Pancreas (tissue), 10 donors: ENCODE results near the gene BTBD8. TPM values are rescaled to one million over a fixed set of nuclear protein-coding genes. Genes with fewer than 3 reads are reported as not detected.

Source experiments
- ATAC-seq, 4 donors: fragments of 200-7000 bp; cut with Tn5 transposase; one replicate each; pipeline versions ENCODE4 v1.8.0 to v1.9.1; 2020; ENCODE audit warnings: mild to moderate bottlenecking in 4 of 4, moderate library complexity in 4 of 4
- DNase-seq, 6 donors: peaks; one replicate each; pipeline ENCODE4 v3.0.0-alpha.2; 2020
- FAIRE-seq: peaks from 2 replicates; lab custom pipeline; 2012; peaks lifted over from hg19 to GRCh38; lab: Jason Lieb, UNC
- H3K27ac ChIP-seq, 4 donors: fragments of 200-600 bp; sonication (generic); 1 replicate in 3 of 4; 2 replicates in 1 of 4; pipeline versions ENCODE4 v1.5.0 to v1.8.0; 2020
- H3K27me3 ChIP-seq, 4 donors: fragments of 200-600 bp; one replicate each; pipeline ENCODE4 v1.8.0; 2021
- H3K36me3 ChIP-seq, 3 donors: fragments of 200-600 bp; sonication (generic) in 1 of 3; one replicate each; pipeline versions ENCODE4 v1.5.0 to v1.8.0; 2020 to 2021
- H3K4me1 ChIP-seq, 3 donors: fragments of 200-600 bp; one replicate each; pipeline ENCODE4 v1.8.0; 2021
- H3K4me3 ChIP-seq, 4 donors: fragments of 200-600 bp; sonication (generic) in 2 of 4; one replicate each; pipeline versions ENCODE4 v1.5.0 to v1.8.0; 2020 to 2021
- H3K9me3 ChIP-seq, 4 donors: fragments of 200-600 bp; one replicate each; pipeline ENCODE4 v1.8.0; 2021
- WGBS, 2 donors: extraction: QIAGEN DNeasy Blood & Tissue Kit; methylation state at CpG; one replicate each; pipeline ENCODE4 v1.1.7; 2013; 5-methylcytosine and 5-hydroxymethylcytosine counted together
- intact Hi-C, 3 donors: fragments of 100-400 bp; cut with DNase I; formaldehyde crosslinking; loops; one replicate each; pipeline versions ENCODE4 v1.11.1 to v1.14.2; 2022
- polyA plus RNA-seq, 2 donors: library from polyadenylated mRNA; stranded (reverse); fragments of 200-250 nt; gene quantifications; one replicate each; pipeline ENCODE4 v1.2.3, GENCODE V29; 2013
- total RNA-seq, 6 donors: library from RNA; stranded (reverse); fragmentation: NEBNext Ultra II Directional in 4 of 6; extraction: Animal tissue kit (Norgen Biotek cat#: 25700) in 4 of 6; gene quantifications; one replicate each; pipeline versions ENCODE4 v1.2.1 to v1.2.4, GENCODE V29; 2021 to 2023
- TF ChIP-seq, protein P1 (sequence below), 4 donors: fragments of 200-600 bp; sonication (generic) in 3 of 4; IDR thresholded peaks; one replicate each; pipeline versions ENCODE4 v1.5.0 to v1.8.0; 2021; ENCODE audit warnings: antibody characterized with exemption in 4 of 4
- donor health status: healthy with polysubstance abuse.
- donor health status: DM: no; HTN: no; CAD: no; lungs with moderate emphysema.
- donor health status: DM: no; HTN: no; CAD: no.
- donor health status: control.
- donor health status: control.
- donor health status: Bipolar disorder and iron deficiency.
- donor health status: DM: yes; HTN: yes; CAD: no.
- donor health status: DM: no; HTN: no; CAD: no.
- donor health status: DM: no; HTN: no; CAD: no.
- donor health status: DM: yes; HTN: yes; CAD: no.

The BTBD8 gene
- total and polyA plus RNA-seq, 8 donors = 1.1 to 7.1 (median 2.9) TPM

DNA sequence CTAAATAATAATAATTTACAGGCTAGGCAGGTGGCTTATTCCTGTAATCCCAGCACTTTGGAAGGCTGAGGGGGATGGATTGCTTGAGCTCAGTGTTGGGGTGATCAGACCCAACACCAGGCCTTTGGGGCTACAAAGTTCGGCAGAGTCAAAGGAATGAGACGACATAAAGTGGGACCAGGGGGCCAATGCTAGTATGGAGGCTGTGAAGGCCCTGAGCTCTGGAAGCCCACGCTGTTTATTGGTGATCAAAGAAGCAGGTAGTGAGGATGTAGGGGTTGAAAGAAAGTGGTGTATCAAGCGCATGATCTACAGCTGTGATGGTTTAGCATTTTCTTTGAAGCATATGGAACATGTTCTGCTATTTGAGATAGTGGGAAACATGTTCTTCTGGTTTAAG, 5.6 kb downstream of the BTBD8 start:
- TF ChIP-seq, protein P1, sequence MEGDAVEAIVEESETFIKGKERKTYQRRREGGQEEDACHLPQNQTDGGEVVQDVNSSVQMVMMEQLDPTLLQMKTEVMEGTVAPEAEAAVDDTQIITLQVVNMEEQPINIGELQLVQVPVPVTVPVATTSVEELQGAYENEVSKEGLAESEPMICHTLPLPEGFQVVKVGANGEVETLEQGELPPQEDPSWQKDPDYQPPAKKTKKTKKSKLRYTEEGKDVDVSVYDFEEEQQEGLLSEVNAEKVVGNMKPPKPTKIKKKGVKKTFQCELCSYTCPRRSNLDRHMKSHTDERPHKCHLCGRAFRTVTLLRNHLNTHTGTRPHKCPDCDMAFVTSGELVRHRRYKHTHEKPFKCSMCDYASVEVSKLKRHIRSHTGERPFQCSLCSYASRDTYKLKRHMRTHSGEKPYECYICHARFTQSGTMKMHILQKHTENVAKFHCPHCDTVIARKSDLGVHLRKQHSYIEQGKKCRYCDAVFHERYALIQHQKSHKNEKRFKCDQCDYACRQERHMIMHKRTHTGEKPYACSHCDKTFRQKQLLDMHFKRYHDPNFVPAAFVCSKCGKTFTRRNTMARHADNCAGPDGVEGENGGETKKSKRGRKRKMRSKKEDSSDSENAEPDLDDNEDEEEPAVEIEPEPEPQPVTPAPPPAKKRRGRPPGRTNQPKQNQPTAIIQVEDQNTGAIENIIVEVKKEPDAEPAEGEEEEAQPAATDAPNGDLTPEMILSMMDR (IDR thresholded peaks at IDR 0.05) = no peak
- Histone ChIP-seq H3K27ac (no peak overlapping the region), H3K27me3 (no peaks in the 10 kb centered on the region), H3K36me3 (no peaks in the 10 kb centered on the region), H3K4me3 (no peak overlapping the region), H3K9me3 (no peaks in the 10 kb centered on the region), H3K4me1 (no peaks in the 10 kb centered on the region)
- DNase-seq = no peak
- 90 to 97% methylated on average over 4 of the region's 4 CpGs for WGBS, 2 donors
- intact Hi-C loops = no loop called here
- FAIRE-seq = no peak
- no peak for ATAC-seq

DNA sequence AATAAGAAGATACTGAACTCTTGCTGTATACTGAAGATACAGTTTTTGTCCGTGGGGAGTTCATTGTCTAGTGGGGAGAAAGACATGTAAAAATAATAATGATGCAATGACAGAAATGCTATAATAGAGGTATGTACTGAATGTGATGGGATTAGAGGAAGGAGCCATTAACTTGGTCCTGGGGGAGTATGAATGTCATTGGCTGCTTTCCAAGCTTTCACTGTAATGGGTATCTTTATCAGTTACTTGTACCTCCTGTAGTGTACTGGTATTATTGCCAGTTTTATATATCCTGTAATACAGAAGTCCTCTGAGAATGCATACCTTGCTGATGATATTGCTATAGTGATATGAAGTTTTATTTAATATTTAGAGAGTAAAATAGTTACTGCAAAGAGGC, 7.4 kb downstream of the BTBD8 start:
- WGBS, 2 donors = 89 to 98% methylated on average over 1 of the region's 1 CpG
- ATAC-seq = no peak
- DNase-seq = no peak
- FAIRE-seq = no peak
- Histone ChIP-seq H3K27ac (no peak overlapping the region), H3K36me3 (no peaks in the 10 kb centered on the region), H3K27me3 (no peaks in the 10 kb centered on the region), H3K4me3 (no peak overlapping the region), H3K9me3 (no peaks in the 10 kb centered on the region), H3K4me1 (no peaks in the 10 kb centered on the region)
- TF ChIP-seq, protein P1 (IDR thresholded peaks at IDR 0.05) = no peak
- intact Hi-C loops = no loop called here

- Histone ChIP-seq H3K9me3 (no peaks in the 10 kb centered on the region), H3K36me3 (no peaks in the 10 kb centered on the region), H3K4me1 (no peaks in the 10 kb centered on the region), H3K27ac (no peak overlapping the region), H3K4me3 (no peak overlapping the region), H3K27me3 (no peaks in the 10 kb centered on the region)
- DNase-seq = no peak
- 95 to 96% methylated on average over 5 of the region's 5 CpGs for WGBS, 2 donors
- intact Hi-C loops = no loop called here
- no peak for ATAC-seq
- no peak for FAIRE-seq
- TF ChIP-seq, protein P1 (IDR thresholded peaks at IDR 0.05) = no peak
Measured at GRCh38 chr1:92091625-92092024, 11.5 kb downstream of the BTBD8 start.

GRCh38 chr1:92094090-92094489, 13.9 kb downstream of the BTBD8 start:
- FAIRE-seq = no peak
- TF ChIP-seq, protein P1 (IDR thresholded peaks at IDR 0.05) = no peak
- H3K27me3 ChIP-seq = no peaks in the 10 kb centered on the region
- intact Hi-C loops = no loop called here
- no peak overlapping the region for H3K27ac ChIP-seq
- no peaks in the 10 kb centered on the region for H3K9me3 ChIP-seq
- ATAC-seq = no peak
- no peak for DNase-seq
- no peaks in the 10 kb centered on the region for H3K36me3 ChIP-seq
- H3K4me3 ChIP-seq = no peak overlapping the region
- 67 to 84% methylated on average over 2 of the region's 2 CpGs for WGBS, 2 donors
- no peaks in the 10 kb centered on the region for H3K4me1 ChIP-seq

- no peak for ATAC-seq
- intact Hi-C loops = no loop called here
Measured at GRCh38 chr1:92094595-92094994, 14.4 kb downstream of the BTBD8 start.

More at GRCh38 chr1:92094595-92094994, 14.4 kb downstream of the BTBD8 start:
- TF ChIP-seq, protein P1 (IDR thresholded peaks at IDR 0.05) = no peak
- WGBS, 2 donors = 89 to 92% methylated on average over 1 of the region's 1 CpG
- Histone ChIP-seq H3K4me3 (no peak overlapping the region), H3K27me3 (no peaks in the 10 kb centered on the region), H3K27ac (no peak overlapping the region), H3K36me3 (no peaks in the 10 kb centered on the region), H3K4me1 (no peaks in the 10 kb centered on the region), H3K9me3 (no peaks in the 10 kb centered on the region)
- DNase-seq = no peak
- no peak for FAIRE-seq
